GM06990 (cell line): ENCODE results near the gene NIPA2.
"Not testable (repeated sequence)": the region's sequence is repeated elsewhere in the genome, so short reads cannot be mapped to it uniquely, and the experiment has no call there.

Experiments used
- DNase-seq: peaks from one replicate; pipeline ENCODE4 v3.0.0-alpha.2; 2011; ENCODE audit not compliant: insufficient read length; ENCODE audit errors: extremely low read depth
- H3K27me3 ChIP-seq: replicated peaks from 2 replicates; pipeline ENCODE4 v1.6.0; 2011; ENCODE audit warnings: low read length; ENCODE audit not compliant: control insufficient read depth, insufficient read depth
- H3K36me3 ChIP-seq: 2 replicates; pipeline ENCODE4 v1.5.1; 2011; ENCODE audit warnings: low read length; ENCODE audit not compliant: control insufficient read depth, insufficient read depth
- H3K4me3 ChIP-seq: replicated peaks from 2 replicates; pipeline ENCODE4 v1.5.1; 2011; ENCODE audit warnings: low read depth, mild to moderate bottlenecking, control low read depth, low read length
- CTCF ChIP-seq: IDR thresholded peaks from 2 replicates; pipeline ENCODE4 v1.5.1; 2011; ENCODE audit warnings: low read length, control low read depth, mild to moderate bottlenecking, inconsistent platforms; ENCODE audit not compliant: insufficient read depth, poor library complexity, severe bottlenecking

The NIPA2 gene

GRCh38 chr15:22799902-22800301, 38.6 kb upstream of the NIPA2 start:
- Histone ChIP-seq H3K4me3 (no peak overlapping the region), H3K36me3 (no peaks in the 10 kb centered on the region), H3K27me3 (no peaks in the 10 kb centered on the region)
- DNase-seq, result no peak
- TF ChIP-seq CTCF, result no peak

- H3K4me3 ChIP-seq, H3K36me3 ChIP-seq, H3K27me3 ChIP-seq, DNase-seq: not testable (repeated sequence)
These were observed 35.5 kb upstream of the NIPA2 start for GRCh38 chr15:22803006-22803405.

DNA sequence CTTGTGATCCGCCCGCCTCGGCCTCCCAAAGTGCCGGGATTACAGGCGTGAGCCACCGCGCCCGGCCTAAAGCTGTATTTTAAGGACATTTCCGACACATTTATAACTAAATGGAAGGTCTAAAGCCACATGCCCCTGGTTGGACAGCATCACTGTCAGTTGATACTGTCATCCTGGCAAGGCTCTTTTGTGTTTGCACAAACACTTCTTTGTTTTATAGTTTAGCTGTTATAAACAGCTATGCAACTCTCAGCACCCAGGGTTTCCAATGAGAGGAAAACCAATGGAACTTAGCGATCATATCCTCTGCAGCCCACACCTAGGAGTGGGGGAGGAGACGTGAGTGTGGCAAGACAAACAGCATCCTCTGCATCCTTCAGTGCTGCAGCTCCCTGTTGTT, 32.3 kb upstream of the NIPA2 start:
- no peaks in the 10 kb centered on the region for H3K27me3 ChIP-seq
- no peak for TF ChIP-seq CTCF
- no peak for DNase-seq
- no peaks in the 10 kb centered on the region; the same call in 1 of the 2 replicates for H3K36me3 ChIP-seq
- H3K4me3 ChIP-seq, result no peak overlapping the region

DNA sequence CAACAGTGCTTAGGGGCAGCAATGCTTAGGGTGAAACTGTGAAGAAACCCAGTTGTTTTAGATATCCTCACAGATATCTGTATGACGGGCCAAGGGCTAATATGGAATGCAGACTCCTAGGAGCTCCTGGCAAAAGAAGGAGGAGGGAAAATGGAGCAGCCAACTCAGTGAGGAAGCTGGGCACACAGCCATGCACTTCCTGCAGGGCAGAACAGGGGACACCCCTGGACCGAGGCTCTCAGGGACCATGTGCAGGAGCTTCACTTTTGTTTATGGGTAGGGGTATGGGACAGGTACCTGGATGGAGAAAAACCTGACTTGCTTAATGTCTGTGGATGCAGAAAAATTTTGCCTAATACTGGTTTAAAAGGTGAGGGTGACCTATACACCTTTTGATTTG, 31.8 kb upstream of the NIPA2 start:
- no peak for DNase-seq
- Histone ChIP-seq H3K36me3 (no peaks in the 10 kb centered on the region; the same call in 1 of the 2 replicates), H3K4me3 (no peak overlapping the region), H3K27me3 (no peaks in the 10 kb centered on the region)
- TF ChIP-seq CTCF, result no peak

DNA sequence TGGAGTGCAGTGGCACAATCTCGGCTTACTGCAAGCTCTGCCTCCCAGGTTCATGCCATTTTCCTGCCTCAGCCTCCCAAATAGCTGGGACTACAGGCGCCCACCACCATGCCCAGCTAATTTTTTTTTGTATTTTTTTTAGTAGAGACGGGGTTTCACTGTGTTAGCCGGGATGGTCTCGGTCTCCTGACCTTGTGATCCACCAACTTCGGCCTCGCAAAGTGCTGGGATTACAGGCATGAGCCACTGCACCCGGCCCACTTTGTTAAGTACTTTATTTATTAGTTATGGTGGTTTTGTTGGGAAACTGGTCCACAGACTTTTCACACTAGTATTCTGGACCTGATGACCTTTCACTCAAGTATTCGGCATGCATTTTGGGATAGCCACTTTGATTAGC, 30.6 kb upstream of the NIPA2 start:
- H3K27me3 ChIP-seq, H3K36me3 ChIP-seq, H3K4me3 ChIP-seq, DNase-seq: not testable (repeated sequence)

GRCh38 chr15:22808240-22808639, 30.2 kb upstream of the NIPA2 start:
- H3K4me3 ChIP-seq, result no peak overlapping the region
- TF ChIP-seq CTCF, result no peak
- H3K36me3 ChIP-seq, result no peaks in the 10 kb centered on the region; the same call in 1 of the 2 replicates
- no peak for DNase-seq
- H3K27me3 ChIP-seq, result no peaks in the 10 kb centered on the region

- Histone ChIP-seq H3K36me3 (peaks cover 3% of the 10 kb centered on the region; the same call in 1 of the 2 replicates), H3K4me3 (no peak overlapping the region), H3K27me3 (no peaks in the 10 kb centered on the region)
- DNase-seq, result no peak
- no peak for TF ChIP-seq CTCF
These were observed 29.6 kb upstream of the NIPA2 start for GRCh38 chr15:22808761-22809280.
